Duodenal mucosa (tissue), 2 donors: ENCODE measurements around the gene GPX3.

Experiments
- H3K27ac ChIP-seq: one replicate; pipeline ENCODE4 v1.7.0; 2013; ENCODE audit warnings: low read depth, low read length
- H3K27me3 ChIP-seq, 2 donors: one replicate each; pipeline ENCODE4 v1.7.0; 2013; ENCODE audit warnings: low read length in 2 of 2, control low read depth in 1 of 2; ENCODE audit not compliant: insufficient read depth in 2 of 2, control insufficient read depth in 1 of 2
- H3K36me3 ChIP-seq, 2 donors: one replicate each; pipeline ENCODE4 v1.7.0; 2013; ENCODE audit warnings: low read length in 2 of 2, control low read depth in 1 of 2; ENCODE audit not compliant: insufficient read depth in 2 of 2, control insufficient read depth in 1 of 2
- H3K4me1 ChIP-seq, 2 donors: one replicate each; pipeline ENCODE4 v1.7.0; 2013; ENCODE audit warnings: low read length in 2 of 2, control low read depth in 1 of 2; ENCODE audit not compliant: insufficient read depth in 2 of 2, control insufficient read depth in 1 of 2
- H3K4me3 ChIP-seq, 2 donors: one replicate each; pipeline ENCODE4 v1.7.0; 2013; ENCODE audit warnings: low read length in 2 of 2, low read depth in 1 of 2
- H3K9ac ChIP-seq, 2 donors: one replicate each; pipeline ENCODE4 v1.7.0; 2013; ENCODE audit warnings: low read length in 2 of 2, low read depth in 1 of 2
- H3K9me3 ChIP-seq, 2 donors: one replicate each; pipeline ENCODE4 v1.7.0; 2013; ENCODE audit warnings: low read length in 2 of 2, control low read depth in 1 of 2; ENCODE audit not compliant: control insufficient read depth in 1 of 2

The GPX3 gene

DNA sequence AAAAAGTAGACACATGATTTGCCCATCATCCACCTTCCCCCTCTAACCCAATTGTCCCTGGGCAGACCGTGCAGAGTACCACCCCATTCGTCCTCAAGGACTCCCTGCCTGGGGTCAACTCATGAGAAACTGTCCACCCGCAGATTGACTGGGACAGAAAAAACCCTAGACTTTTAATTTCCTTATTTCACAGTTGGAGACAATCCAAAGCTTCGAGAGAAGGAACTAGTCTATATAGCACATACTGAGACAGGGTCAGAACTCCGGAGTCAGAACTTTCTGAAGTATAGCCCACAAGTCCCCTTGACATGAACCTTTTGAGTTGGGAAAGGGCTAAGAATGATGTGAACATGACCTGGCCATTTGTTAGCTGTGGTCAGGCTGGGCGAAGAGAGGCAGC is 7.5 kb upstream of the GPX3 start:
- Histone ChIP-seq H3K27ac (no peak overlapping the region), H3K36me3 (no peaks in the 10 kb centered on the region), H3K9me3 (no peaks in the 10 kb centered on the region), H3K27me3 (no peaks in the 10 kb centered on the region), H3K4me3 (no peak overlapping the region), H3K9ac (no peak overlapping the region), H3K4me1 (no peaks in the 10 kb centered on the region)

GRCh38 chr5:151014680-151015343 is 5.6 kb upstream of the GPX3 start:
- peak overlapping the region; percentile 33 for H3K27ac ChIP-seq
- no peaks in the 10 kb centered on the region for H3K27me3 ChIP-seq
- peaks cover 0 to 3% of the 10 kb centered on the region in 2 donors for H3K4me1 ChIP-seq
- H3K36me3 ChIP-seq, result no peaks in the 10 kb centered on the region
- H3K4me3 ChIP-seq, result no peak overlapping the region
- no peak overlapping the region for H3K9ac ChIP-seq
- no peaks in the 10 kb centered on the region for H3K9me3 ChIP-seq

- H3K36me3 ChIP-seq, result no peaks in the 10 kb centered on the region
- H3K4me1 ChIP-seq, result peaks cover 4 to 14% of the 10 kb centered on the region in 2 donors
- no peak overlapping the region for H3K27ac ChIP-seq
These were observed 4.3 kb upstream of the GPX3 start for GRCh38 chr5:151015974-151016587.

DNA sequence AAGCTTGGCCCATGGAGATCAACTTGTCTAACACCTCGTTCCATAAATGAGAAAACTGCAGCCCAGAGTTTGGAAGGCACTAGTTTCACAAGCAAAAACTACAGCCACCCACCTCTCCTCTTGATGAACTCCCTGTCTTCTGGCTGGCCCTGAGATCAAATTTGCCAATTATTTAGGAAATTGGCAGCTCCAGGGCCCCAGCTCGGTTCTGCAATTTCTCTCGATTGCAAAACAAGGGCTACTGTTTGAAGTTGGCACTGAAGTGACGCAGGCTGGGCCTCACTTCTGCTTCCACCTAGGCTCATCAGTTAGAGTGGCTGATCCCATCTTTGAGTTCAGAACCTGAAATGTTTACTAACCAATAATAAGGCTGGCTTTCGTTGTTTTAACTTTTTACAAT is 3.7 kb upstream of the GPX3 start:
- H3K36me3 ChIP-seq, result no peaks in the 10 kb centered on the region
- H3K4me1 ChIP-seq, result peaks cover 5 to 16% of the 10 kb centered on the region in 2 donors
- H3K9me3 ChIP-seq, result no peaks in the 10 kb centered on the region
- no peaks in the 10 kb centered on the region for H3K27me3 ChIP-seq
- H3K9ac ChIP-seq, result no peak overlapping the region
- no peak overlapping the region for H3K27ac ChIP-seq
- no peak overlapping the region for H3K4me3 ChIP-seq

More at GRCh38 chr5:151015974-151016587, 4.3 kb upstream of the GPX3 start:
- Histone ChIP-seq H3K9ac (no peak overlapping the region), H3K27me3 (no peaks in the 10 kb centered on the region), H3K9me3 (no peaks in the 10 kb centered on the region), H3K4me3 (no peak overlapping the region)

DNA sequence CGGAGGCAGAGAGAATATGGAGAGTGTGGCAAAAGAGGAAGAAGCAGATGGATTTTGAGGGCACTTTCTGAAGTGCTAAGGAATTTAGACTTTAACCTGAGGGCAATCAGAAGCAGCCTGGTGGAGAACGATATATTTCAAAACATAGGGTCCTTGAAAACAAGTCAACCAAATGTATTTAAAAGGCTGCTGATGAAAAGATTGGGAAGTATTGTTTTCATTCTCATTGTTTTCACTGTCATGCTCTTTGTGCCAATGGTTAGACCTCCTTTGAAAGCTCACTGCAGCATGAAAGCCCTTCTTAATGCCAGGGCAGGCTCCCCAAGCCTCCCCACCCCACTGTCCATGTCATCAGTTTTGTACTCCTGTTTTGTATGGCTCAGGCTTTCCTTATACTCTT is 2.5 kb upstream of the GPX3 start:
- no peak overlapping the region for H3K9ac ChIP-seq
- no peak overlapping the region for H3K27ac ChIP-seq
- no peaks in the 10 kb centered on the region for H3K9me3 ChIP-seq
- H3K36me3 ChIP-seq, result no peaks in the 10 kb centered on the region
- no peaks in the 10 kb centered on the region for H3K27me3 ChIP-seq
- H3K4me3 ChIP-seq, result no peak overlapping the region
- peaks cover 5 to 18% of the 10 kb centered on the region in 2 donors for H3K4me1 ChIP-seq

- Histone ChIP-seq H3K4me1 (peaks cover 13 to 26% of the 10 kb centered on the region in 2 donors), H3K9ac (no peak overlapping the region), H3K4me3 (no peak overlapping the region), H3K27me3 (no peaks in the 10 kb centered on the region), H3K27ac (no peak overlapping the region), H3K9me3 (no peaks in the 10 kb centered on the region), H3K36me3 (no peaks in the 10 kb centered on the region)
These were observed 1.5 kb upstream of the GPX3 start for GRCh38 chr5:151018846-151019245.

GRCh38 chr5:151019331-151019730 is 1.1 kb upstream of the GPX3 start:
- Histone ChIP-seq H3K4me1 (peaks cover 18 to 31% of the 10 kb centered on the region in 2 donors), H3K9me3 (no peaks in the 10 kb centered on the region), H3K27me3 (no peaks in the 10 kb centered on the region), H3K4me3 (no peak overlapping the region), H3K27ac (no peak overlapping the region), H3K36me3 (no peaks in the 10 kb centered on the region), H3K9ac (no peak overlapping the region)

- Histone ChIP-seq H3K27me3 (no peaks in the 10 kb centered on the region), H3K4me3 (peak overlapping the region; percentile 38 to 67), H3K4me1 (peaks cover 23 to 40% of the 10 kb centered on the region in 2 donors), H3K9ac (peak overlapping the region in 1 of 2 donors; percentile 62), H3K27ac (peak overlapping the region; percentile 80), H3K9me3 (no peaks in the 10 kb centered on the region), H3K36me3 (peaks cover 3 to 11% of the 10 kb centered on the region in 2 donors)
These were observed 1.4 kb downstream of the GPX3 start for GRCh38 chr5:151021746-151022145.

DNA sequence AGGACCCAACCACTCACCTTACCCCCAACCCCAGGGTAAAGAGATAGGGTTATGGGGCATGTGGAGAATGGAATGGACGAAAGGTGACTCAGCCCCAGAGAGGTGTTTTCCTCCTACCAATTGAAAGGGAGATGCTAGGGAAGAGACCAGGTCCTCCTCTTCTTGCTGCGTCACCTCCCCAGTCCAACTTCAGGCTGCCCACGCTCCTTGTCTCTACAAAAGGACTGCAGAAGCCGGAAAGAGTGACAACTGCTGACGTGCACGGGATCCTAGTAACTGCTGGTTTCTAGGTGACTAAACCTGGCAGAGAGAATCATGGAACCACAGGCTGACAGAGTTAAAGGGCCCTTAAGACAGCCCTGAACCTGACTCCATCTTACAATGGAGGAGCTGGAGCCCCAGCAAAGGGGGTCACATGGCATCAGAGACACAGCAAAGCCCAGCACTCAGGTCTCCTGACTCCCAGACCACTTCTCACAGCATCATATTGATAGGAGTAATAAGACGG is 2.2 kb downstream of the GPX3 start:
- Histone ChIP-seq H3K9me3 (no peaks in the 10 kb centered on the region), H3K4me1 (peaks cover 29 to 47% of the 10 kb centered on the region in 2 donors), H3K27ac (peak overlapping the region; percentile 80), H3K4me3 (peak overlapping the region; percentile 38 to 67), H3K9ac (no peak overlapping the region), H3K36me3 (peaks cover 3 to 19% of the 10 kb centered on the region in 2 donors), H3K27me3 (no peaks in the 10 kb centered on the region)

GRCh38 chr5:151023047-151023615 is 2.7 kb downstream of the GPX3 start:
- Histone ChIP-seq H3K4me3 (peak overlapping the region in 1 of 2 donors; percentile 38), H3K9ac (no peak overlapping the region), H3K4me1 (peaks cover 29 to 47% of the 10 kb centered on the region in 2 donors), H3K9me3 (no peaks in the 10 kb centered on the region), H3K36me3 (peaks cover 8 to 25% of the 10 kb centered on the region in 2 donors), H3K27me3 (no peaks in the 10 kb centered on the region), H3K27ac (peak overlapping the region; percentile 80)
